MM.1S (cell line): ENCODE data around the gene YIF1A.

Experiments used
- EZH2 ChIP-seq: fragments of 300-600 bp; sonication (generic); optimal IDR thresholded peaks from 2 replicates; pipeline ENCODE3; 2017; ENCODE audit warnings: low read depth, mild to moderate bottlenecking, antibody characterized with exemption, low read length, mixed read lengths
- EZH2phosphoT487 ChIP-seq: fragments of 300-600 bp; sonication (generic); IDR thresholded peaks from 2 replicates; pipeline ENCODE4 v1.6.1; 2018; ENCODE audit warnings: antibody characterized with exemption, low read length
- TF ChIP-seq, protein P1 (sequence below): fragments of 300-600 bp; sonication (generic); IDR thresholded peaks from 2 replicates; pipeline ENCODE4 v1.5.1; 2016; ENCODE audit warnings: antibody characterized with exemption, low read length, mixed read lengths

GRCh38 chr11:66267039-66267378 lies 21.9 kb downstream of the YIF1A start:
- TF ChIP-seq, protein P1, sequence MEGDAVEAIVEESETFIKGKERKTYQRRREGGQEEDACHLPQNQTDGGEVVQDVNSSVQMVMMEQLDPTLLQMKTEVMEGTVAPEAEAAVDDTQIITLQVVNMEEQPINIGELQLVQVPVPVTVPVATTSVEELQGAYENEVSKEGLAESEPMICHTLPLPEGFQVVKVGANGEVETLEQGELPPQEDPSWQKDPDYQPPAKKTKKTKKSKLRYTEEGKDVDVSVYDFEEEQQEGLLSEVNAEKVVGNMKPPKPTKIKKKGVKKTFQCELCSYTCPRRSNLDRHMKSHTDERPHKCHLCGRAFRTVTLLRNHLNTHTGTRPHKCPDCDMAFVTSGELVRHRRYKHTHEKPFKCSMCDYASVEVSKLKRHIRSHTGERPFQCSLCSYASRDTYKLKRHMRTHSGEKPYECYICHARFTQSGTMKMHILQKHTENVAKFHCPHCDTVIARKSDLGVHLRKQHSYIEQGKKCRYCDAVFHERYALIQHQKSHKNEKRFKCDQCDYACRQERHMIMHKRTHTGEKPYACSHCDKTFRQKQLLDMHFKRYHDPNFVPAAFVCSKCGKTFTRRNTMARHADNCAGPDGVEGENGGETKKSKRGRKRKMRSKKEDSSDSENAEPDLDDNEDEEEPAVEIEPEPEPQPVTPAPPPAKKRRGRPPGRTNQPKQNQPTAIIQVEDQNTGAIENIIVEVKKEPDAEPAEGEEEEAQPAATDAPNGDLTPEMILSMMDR, result no peak
- no peak for TF ChIP-seq EZH2phosphoT487
- TF ChIP-seq EZH2, result no peak
